Measurements from ENCODE around the gene GAB4.

GRCh38 chr22:17043521-17043920 lies 35.5 kb upstream of the GAB4 start:
- TF ChIP-seq ZNF571 (tag by site-specific recombination; IDR thresholded peaks at IDR 0.05) (no peak), ZNF24 (tag by site-specific recombination; IDR thresholded peaks at IDR 0.05) (no peak), ZNF114 (tag by site-specific recombination; IDR thresholded peaks at IDR 0.05) (no peak), ZIC2 (tag by site-specific recombination; IDR thresholded peaks at IDR 0.05) (no peak), SP2 (tag by site-specific recombination; IDR thresholded peaks at IDR 0.05) (no peak), ZNF768 (tag by site-specific recombination; IDR thresholded peaks at IDR 0.05) (no peak), RBAK (tag by site-specific recombination; IDR thresholded peaks at IDR 0.05) (no peak), YY1 (tag by site-specific recombination; IDR thresholded peaks at IDR 0.05) (no peak), ZNF561 (tag by site-specific recombination; IDR thresholded peaks at IDR 0.05; ENCODE audit: borderline replicate concordance) (no peak), IKZF3 (tag by site-specific recombination; IDR thresholded peaks at IDR 0.05) (no peak)
- TF ChIP-seq, protein P1, sequence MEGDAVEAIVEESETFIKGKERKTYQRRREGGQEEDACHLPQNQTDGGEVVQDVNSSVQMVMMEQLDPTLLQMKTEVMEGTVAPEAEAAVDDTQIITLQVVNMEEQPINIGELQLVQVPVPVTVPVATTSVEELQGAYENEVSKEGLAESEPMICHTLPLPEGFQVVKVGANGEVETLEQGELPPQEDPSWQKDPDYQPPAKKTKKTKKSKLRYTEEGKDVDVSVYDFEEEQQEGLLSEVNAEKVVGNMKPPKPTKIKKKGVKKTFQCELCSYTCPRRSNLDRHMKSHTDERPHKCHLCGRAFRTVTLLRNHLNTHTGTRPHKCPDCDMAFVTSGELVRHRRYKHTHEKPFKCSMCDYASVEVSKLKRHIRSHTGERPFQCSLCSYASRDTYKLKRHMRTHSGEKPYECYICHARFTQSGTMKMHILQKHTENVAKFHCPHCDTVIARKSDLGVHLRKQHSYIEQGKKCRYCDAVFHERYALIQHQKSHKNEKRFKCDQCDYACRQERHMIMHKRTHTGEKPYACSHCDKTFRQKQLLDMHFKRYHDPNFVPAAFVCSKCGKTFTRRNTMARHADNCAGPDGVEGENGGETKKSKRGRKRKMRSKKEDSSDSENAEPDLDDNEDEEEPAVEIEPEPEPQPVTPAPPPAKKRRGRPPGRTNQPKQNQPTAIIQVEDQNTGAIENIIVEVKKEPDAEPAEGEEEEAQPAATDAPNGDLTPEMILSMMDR (tag by site-specific recombination; IDR thresholded peaks at IDR 0.05) = no peak
- TF ChIP-seq, protein P2, sequence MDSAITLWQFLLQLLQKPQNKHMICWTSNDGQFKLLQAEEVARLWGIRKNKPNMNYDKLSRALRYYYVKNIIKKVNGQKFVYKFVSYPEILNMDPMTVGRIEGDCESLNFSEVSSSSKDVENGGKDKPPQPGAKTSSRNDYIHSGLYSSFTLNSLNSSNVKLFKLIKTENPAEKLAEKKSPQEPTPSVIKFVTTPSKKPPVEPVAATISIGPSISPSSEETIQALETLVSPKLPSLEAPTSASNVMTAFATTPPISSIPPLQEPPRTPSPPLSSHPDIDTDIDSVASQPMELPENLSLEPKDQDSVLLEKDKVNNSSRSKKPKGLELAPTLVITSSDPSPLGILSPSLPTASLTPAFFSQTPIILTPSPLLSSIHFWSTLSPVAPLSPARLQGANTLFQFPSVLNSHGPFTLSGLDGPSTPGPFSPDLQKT (IDR thresholded peaks at IDR 0.05; ENCODE audit: borderline replicate concordance, low read depth, low read length) = no peak
